ENCODE data around the gene ARRDC1.

ARRDC1 gene

DNA sequence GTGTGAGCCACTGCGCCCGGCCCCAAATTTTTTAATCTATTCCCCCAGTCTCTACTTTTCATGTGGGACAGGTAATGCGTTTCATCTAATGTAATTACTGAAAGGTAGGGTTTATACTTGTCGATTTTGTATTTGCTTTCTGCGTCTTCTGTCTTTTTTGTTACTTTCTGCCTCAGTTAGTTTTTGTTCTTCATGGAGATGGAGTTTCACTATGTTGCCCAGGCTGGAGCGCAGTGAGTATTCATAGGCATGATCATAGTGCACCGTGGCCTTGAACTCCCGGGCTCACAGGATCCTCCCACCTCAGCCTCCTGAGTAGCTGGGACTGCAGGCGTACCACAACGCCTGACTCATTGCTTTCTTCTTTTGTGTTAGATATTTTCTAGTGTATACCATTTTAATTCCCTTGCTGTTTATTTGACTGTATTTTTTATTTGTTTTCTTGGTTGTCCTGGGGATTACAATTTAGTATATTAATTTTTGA lies 36.7 kb downstream of the ARRDC1 start:
- DNase-seq: no peak

DNA sequence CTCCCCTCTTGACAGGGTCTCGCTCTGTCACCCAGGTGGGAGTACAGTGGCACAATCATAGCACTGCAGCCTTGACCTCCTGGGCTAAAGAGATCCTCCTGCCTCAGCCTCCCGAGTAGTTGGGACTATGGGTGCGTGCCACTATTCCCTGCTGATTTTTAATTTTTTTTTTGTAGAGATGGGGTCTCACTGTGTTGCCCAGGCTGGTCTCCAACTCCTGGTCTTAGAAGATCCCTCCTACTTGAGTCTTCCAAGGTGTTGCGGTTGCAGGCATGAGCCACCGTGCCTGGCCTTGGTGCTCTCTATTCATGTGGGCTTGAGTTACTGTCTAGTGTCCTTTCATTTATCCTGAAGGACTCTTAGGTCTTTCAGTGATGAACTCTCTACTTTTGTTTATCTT lies 37.4 kb downstream of the ARRDC1 start:
- no peak for DNase-seq

DNA sequence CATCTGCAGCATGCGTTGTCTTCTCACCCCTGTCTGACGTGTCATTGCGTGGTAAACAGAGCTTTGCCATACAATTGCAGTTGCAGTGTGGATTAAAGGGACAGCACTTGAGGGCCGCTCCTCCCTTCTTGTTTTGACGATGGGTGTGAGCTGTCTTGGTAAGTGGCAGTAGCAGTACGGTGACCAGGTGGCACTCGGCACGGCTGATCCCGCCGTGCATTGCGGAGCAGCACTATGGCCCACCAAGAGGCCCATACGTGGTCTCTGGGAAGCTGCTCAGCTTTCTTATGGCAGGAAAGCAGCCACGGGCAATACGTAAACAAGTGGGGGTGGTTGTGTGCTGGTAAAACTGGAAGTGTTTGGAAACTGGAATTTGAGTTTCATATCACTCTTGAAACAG lies 38.4 kb downstream of the ARRDC1 start:
- no peak for DNase-seq

DNA sequence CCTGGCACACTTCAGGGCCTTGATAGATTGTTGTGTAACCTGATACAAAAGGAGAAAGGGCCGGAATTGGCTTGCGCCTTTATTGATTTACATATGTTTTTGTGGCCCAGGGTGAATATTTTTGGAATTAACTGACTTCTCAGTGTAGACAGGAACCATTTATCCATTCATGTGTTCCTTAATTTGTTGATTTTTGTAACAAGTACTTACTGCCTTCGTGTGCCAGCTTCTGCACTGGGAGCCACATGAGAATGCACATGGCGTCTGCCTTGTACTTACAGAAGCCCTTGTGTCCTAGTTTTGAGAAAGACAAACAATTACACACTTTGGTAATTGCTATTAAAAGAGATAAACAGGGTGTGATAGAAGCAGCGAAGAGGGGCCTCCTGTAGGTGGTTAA lies 39.7 kb downstream of the ARRDC1 start:
- DNase-seq: peak in 1 of 2 experiments; percentile 11

DNA sequence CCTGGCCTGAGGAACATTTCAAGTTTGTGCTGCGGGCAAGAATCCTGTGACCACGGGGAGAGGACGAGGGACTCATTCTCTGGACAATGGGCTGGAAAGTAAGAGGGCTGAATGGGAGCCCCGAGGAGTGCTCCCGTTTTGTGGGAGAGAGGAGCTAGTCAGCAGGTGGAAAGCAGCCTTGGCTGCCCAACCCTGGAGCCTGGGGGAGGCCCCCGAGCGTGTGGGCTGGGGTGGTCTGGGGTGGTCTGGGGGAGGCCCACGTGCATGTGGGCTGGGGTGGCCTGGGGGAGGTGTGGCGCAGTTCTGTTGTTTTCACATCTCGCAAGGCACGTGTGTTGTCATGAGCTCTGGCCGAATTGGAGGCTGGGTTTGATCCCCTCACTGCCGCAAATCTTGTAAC lies 40.9 kb downstream of the ARRDC1 start:
- no peak for DNase-seq

DNA sequence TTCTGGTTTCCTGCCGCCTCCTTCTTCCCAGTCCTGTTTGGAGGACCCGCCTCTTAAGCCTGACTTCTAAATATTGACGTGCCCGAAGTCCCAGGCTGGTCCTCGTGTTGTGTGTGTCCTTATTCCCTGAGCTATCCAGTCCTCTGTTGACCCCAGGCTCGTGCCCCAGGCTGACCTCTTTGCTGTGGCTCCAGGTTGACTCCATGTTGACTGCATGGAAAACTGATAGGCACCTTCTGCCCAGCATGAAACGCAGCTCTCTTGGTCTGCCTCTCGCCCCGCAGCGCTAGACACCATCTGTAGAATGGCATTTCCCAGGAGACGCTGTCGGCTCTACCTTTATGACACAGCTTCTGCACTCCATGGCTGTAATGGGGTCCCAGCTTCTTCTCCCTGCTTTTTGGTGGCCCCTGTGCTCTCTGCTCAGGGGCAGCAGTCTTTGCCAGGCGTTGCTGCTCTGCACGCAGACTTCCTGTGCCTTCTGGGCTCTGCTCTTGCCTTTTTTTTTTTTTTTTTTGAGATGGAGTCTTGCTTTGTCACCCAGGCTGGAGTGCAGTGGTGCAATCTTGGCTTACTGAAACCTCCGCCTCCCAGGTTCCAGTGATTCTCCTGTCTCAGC lies 41.7 kb downstream of the ARRDC1 start:
- DNase-seq: no peak

DNA sequence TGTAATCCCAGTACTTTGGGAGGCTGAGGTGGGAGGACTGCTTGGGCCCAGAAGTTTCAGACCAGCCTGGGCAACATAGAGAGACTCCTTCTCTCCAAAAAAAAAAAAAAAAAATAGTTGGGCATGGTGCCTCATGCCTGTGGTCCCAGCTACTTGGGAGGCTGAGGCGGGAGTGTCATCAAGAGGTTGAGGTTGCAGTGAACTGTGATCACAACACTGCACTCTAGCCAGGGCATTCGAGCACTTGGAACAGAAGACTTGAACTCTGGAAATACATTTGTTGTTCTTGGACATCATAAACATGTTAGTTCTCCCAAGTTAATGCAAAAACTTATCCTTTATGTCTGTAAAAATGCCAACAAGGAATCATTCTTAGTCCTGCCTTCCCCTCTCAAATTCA lies 42.9 kb downstream of the ARRDC1 start:
- DNase-seq: no peak

DNA sequence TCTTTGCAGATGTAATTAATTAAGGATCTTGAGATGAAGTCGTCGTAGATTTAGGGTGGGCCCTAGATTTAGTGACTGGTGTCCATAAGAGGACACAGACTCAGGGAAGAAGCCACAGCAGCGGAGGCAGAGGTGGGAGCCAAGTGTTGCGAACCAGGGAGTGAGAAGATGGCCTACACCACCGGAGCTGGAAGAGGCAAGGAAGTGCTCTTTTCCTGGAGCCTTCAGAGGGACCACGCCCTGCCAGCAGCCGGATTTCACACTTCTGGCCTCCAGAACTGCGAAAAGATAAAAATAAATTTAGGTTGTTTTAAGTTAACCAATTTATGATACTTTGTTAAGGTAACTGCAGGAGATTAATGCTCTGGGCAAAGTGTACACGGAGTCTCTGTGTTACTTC lies 44.1 kb downstream of the ARRDC1 start:
- DNase-seq: no peak

DNA sequence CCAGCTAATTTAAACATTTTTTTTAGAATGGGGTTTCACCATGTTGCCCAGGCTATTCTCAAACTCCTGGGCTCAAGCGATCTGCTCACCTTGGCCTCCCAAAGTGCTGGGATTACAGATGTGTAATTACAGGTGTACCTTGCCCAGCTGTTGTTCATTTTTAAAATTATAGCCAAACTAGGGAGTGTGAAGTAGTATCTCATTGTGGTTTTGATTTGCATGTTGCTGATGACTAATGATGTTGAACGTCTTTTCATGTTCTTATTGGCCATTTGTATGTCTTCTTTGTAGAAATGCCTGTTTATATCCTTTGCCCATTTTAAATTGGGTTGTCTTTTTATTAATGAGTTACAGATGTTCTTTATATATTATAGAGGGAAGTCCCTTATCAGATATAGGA lies 44.8 kb downstream of the ARRDC1 start:
- DNase-seq: no peak

DNA sequence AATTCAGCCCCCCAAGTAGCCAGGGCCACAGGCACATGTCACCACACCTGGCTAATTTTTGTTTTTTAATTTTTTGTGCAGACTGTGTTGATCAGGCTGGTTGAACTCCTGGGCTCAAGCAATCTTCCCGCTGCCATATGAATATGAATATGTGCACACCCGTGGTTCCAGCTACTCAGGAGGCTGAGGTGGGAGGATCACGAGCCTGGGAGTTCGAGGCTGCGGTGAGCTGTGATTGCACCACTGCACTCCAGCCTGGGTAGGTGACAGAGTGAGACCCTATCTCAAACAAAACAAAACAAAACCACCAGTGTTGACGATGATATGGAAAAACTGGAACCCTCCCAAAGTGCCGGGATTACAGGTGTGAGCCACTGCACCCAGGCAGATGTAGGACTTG lies 45.3 kb downstream of the ARRDC1 start:
- DNase-seq: no peak

DNA sequence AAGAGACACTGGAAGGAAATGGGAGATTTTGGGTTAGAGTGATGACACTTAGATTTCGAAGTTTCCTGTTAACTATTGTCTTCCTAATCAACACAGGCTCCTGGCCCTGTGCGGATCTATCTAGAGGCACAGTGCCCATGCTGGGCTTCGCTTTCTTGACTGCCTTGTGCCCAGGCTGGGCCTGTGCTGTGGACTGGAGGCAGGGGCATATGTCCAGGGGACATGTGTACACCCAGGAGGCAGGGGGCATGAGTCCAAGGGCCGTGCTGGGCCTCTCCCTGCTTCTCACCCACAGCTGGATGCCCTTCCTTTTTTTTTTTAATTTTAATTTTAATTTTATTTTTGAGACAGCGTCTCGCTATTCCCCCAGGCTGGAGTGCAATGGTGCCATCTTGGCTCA lies 50.9 kb downstream of the ARRDC1 start:
- no peak for DNase-seq

DNA sequence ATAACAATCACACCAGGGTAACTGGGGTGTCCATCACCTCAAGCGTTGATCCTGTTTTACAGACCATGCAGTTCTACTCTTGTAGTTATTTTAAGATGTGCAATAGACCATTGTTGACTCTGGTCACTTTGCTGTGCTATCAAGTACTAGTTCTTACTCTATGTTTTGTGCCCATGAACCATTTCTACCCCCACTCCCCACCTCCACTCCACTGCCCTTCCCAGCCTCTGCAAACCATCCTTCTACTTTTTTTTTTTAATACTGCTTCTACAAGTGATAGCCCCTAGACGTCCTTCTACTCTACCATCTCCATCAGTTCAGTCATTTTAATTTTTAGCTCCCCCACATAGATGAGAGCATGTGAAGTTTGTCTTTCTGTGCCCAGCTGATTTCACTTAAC lies 52.1 kb downstream of the ARRDC1 start:
- DNase-seq: no peak

DNA sequence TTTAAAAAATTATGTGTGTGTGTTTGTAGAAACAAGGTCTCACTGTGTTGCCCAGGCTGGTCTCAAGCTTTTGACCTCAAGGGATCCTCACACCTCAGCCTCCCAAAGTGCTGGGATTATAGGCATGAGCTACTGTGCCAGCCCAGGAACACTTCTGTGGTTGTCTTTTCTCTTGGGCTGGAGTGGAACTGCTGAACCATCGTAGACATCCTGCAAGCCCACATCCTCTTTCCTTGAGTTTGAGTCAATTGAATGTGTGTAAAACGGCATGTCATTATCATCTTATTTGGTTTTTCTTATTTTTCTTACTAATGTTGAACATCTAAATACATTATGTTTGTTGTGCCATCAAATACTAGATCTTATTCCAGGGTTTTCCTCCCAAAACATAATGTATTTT lies 53.3 kb downstream of the ARRDC1 start:
- DNase-seq: no peak

DNA sequence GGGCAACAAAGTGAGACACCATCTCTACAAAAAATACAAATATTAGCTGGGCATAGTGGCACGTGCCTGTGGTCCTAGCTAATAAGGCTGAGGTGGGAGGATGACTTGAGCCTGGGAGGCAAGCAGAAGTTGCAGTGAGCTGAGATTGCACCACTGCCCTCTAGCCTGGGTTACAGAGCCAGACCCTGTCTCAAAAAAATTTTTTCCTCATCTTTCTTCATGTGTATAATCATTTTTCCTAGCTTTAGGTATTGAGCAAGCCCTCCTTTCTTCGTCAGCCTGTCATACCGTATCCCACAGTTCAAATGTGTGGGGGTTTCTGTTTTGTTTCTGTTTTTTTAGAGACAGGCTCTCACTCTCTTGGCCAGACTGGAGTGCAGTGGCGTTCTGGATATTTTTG lies 54.7 kb downstream of the ARRDC1 start:
- DNase-seq: no peak

DNA sequence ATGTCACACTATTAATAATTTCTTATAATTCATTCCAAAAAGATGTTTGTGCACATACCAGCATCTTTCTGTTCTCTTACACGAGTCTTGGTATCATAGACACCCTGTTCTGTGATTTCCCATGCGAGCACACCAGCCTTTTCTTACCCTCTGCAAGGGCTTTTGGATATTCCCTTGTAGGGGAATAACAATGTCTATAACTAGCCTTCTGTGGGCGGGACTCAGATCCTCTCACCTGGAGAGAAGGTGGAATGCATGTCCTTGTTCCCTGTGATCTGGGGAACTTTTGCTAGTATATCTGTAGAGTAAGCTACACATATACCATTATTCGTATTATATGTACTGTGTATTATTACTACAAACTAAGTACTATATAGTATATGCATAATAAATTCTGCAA lies 58.1 kb downstream of the ARRDC1 start:
- peak in 1 of 2 experiments; percentile 15 for DNase-seq

DNA sequence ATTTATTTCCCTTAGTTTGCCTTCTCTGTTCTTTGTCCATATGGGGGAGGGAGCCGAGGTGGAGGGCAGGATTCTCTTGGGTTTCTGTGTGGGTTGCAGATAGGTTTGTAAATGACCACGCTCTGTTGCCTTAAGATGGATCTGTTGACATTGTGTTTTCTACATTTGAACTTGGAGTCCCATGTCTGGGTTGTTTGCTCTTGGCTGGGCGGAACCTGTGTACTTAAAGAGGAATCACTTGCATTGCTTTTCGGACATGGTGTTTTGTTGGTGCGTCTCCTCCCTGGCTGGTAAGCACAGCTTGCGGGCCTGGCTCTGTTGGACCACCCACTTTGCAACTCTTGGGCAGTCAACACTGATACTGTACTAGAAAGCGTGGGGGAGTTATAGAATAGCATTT lies 59.2 kb downstream of the ARRDC1 start:
- DNase-seq: peak; percentile 45 to 56

All from NCI-H526 (cell line).